WTC11 (cell line): ENCODE measurements around the gene CPT2. TPM values are rescaled to one million over a fixed set of nuclear protein-coding genes. Genes with fewer than 3 reads are reported as not detected.

Source experiments
- ATAC-seq: fragments of 200-7000 bp; cut with Tn5 transposase; 2 replicates; pipeline ENCODE4 v1.10.0; 2021; ENCODE audit warnings: mild to moderate bottlenecking, moderate library complexity
- CTCF ChIA-PET: fragments of 300-600 bp; sonication (Branson Sonifier 250); formaldehyde crosslinking; loops from one replicate; lab custom pipeline; 2021; ENCODE audit warnings: antibody characterized with exemption; lab: Charles Lee
- POLR2A ChIA-PET: fragments of 350-600 bp; sonication (Branson Sonifier 250); formaldehyde crosslinking; loops from one replicate; lab custom pipeline; 2021; ENCODE audit warnings: antibody characterized with exemption; lab: Charles Lee
- DNase-seq: peaks from one replicate; pipeline ENCODE4 v3.0.0; 2021; ENCODE audit warnings: low spot score
- H3K27ac Mint-ChIP-seq: 2 replicates; pipeline ENCODE4 v1.8.0; 2021; ENCODE audit warnings: mixed read lengths
- H3K27me3 Mint-ChIP-seq: 2 replicates; pipeline ENCODE4 v1.8.0; 2021; ENCODE audit warnings: low read depth, mild to moderate bottlenecking, moderate library complexity, mixed read lengths
- H3K36me3 Mint-ChIP-seq: 2 replicates; pipeline ENCODE4 v1.8.0; 2021; ENCODE audit warnings: mixed read lengths
- H3K4me1 Mint-ChIP-seq: 2 replicates; pipeline ENCODE4 v1.8.0; 2022; ENCODE audit warnings: mixed read lengths
- H3K4me3 Mint-ChIP-seq: 2 replicates; pipeline ENCODE4 v1.8.0; 2021; ENCODE audit warnings: mild to moderate bottlenecking, moderate library complexity, mixed read lengths
- H3K9me3 Mint-ChIP-seq: 2 replicates; pipeline ENCODE4 v1.8.0; 2021; ENCODE audit warnings: mixed read lengths
- CBFB ChIP-seq: sonication (generic); formaldehyde crosslinking; IDR thresholded peaks from 2 replicates; pipeline ENCODE4 v1.8.1; 2022; ENCODE audit warnings: mild to moderate bottlenecking, low read depth, missing genetic modification reagents
- FOXJ3 ChIP-seq: sonication (generic); formaldehyde crosslinking; IDR thresholded peaks from 2 replicates; pipeline ENCODE4 v1.9.0; 2021; ENCODE audit warnings: missing genetic modification reagents, mild to moderate bottlenecking, borderline replicate concordance
- GABPB1 ChIP-seq: sonication (generic); formaldehyde crosslinking; IDR thresholded peaks from 2 replicates; pipeline ENCODE4 v1.8.1; 2023; ENCODE audit warnings: mild to moderate bottlenecking, missing genetic modification reagents
- KAT7 ChIP-seq: sonication (generic); formaldehyde crosslinking; IDR thresholded peaks from 2 replicates; pipeline ENCODE4 v1.8.1; 2023; ENCODE audit warnings: missing genetic modification reagents, mild to moderate bottlenecking, borderline replicate concordance
- MLX ChIP-seq: sonication (generic); formaldehyde crosslinking; IDR thresholded peaks from 2 replicates; pipeline ENCODE4 v1.8.1; 2023; ENCODE audit warnings: mild to moderate bottlenecking, missing genetic modification reagents, moderate library complexity
- MYBL2 ChIP-seq: sonication (generic); formaldehyde crosslinking; IDR thresholded peaks from 2 replicates; pipeline ENCODE4 v1.8.1; 2023; ENCODE audit warnings: mild to moderate bottlenecking, moderate library complexity, missing genetic modification reagents
- NFATC4 ChIP-seq: fragments of 250-450 bp; sonication (Bioruptor Pico); IDR thresholded peaks from 2 replicates; pipeline ENCODE4 v1.9.0; 2021; ENCODE audit warnings: mild to moderate bottlenecking
- SMAD3 ChIP-seq: sonication (generic); formaldehyde crosslinking; IDR thresholded peaks from 2 replicates; pipeline ENCODE4 v1.8.0; 2022; ENCODE audit warnings: missing genetic modification reagents, mild to moderate bottlenecking, borderline replicate concordance
- SMAD4 ChIP-seq: sonication (generic); formaldehyde crosslinking; IDR thresholded peaks from 2 replicates; pipeline ENCODE4 v1.8.0; 2022; ENCODE audit warnings: mild to moderate bottlenecking, missing genetic modification reagents
- TEAD1 ChIP-seq: sonication (generic); formaldehyde crosslinking; IDR thresholded peaks from 2 replicates; pipeline ENCODE4 v1.8.0; 2022; ENCODE audit warnings: mild to moderate bottlenecking, missing genetic modification reagents
- TEAD4 ChIP-seq: sonication (generic); formaldehyde crosslinking; IDR thresholded peaks from 2 replicates; pipeline ENCODE4 v1.8.0; 2022; ENCODE audit warnings: mild to moderate bottlenecking, missing genetic modification reagents
- USF1 ChIP-seq: sonication (generic); formaldehyde crosslinking; IDR thresholded peaks from 2 replicates; pipeline ENCODE4 v1.8.0; 2022; ENCODE audit warnings: mild to moderate bottlenecking, missing genetic modification reagents
- ZNF423 ChIP-seq: fragments of 250-450 bp; sonication (Bioruptor Pico); IDR thresholded peaks from 2 replicates; pipeline ENCODE4 v2.1.2; 2022; ENCODE audit warnings: mild to moderate bottlenecking, moderate library complexity
- ZSCAN18 ChIP-seq: fragments of 250-450 bp; sonication (Bioruptor Pico); IDR thresholded peaks from 2 replicates; pipeline ENCODE4 v2.1.2; 2022; ENCODE audit warnings: mild to moderate bottlenecking, moderate library complexity
- total RNA-seq: library from RNA; stranded (reverse); gene quantifications from 3 replicates; pipeline ENCODE4 v1.2.3, GENCODE V29; 2021
- TF ChIP-seq, protein P1 (sequence below): sonication (generic); formaldehyde crosslinking; IDR thresholded peaks from 2 replicates; pipeline ENCODE4 v1.8.1; 2023; ENCODE audit warnings: mild to moderate bottlenecking, missing genetic modification reagents, moderate library complexity
- TF ChIP-seq, protein P2 (sequence below): fragments of 250-450 bp; sonication (Bioruptor Pico); IDR thresholded peaks from 2 replicates; pipeline ENCODE4 v1.9.0; 2021; ENCODE audit warnings: mild to moderate bottlenecking
- TF ChIP-seq, protein P3 (sequence below): fragments of 200-600 bp; IDR thresholded peaks from 2 replicates; pipeline ENCODE4 v1.8.0; 2022; ENCODE audit warnings: antibody characterized with exemption
- TF ChIP-seq, protein P4 (sequence below): sonication (generic); formaldehyde crosslinking; IDR thresholded peaks from 2 replicates; pipeline ENCODE4 v1.8.0; 2022; ENCODE audit warnings: mild to moderate bottlenecking, missing genetic modification reagents

Gene CPT2
- total RNA-seq, 1 experiment from 2014 or later, result 33.7 TPM

DNA sequence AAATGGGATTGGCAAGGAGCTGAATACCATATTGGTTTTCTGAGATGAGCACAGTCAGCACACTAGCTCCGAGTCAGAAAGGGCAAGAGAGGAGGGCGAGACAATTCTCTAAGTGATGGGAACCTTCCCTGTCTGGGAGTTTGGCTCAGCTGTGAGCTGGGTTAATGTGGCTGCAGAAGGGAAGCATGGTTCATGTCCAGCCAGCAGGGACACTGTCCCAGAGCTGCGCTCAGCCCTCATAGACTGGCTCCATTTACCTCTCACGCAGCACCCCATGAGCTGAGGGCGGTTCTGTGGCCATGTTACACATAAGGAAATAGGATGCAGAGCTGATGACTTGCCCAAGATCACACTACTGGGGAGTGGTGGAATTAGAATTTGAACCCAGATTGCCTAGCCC, 15.7 kb upstream of the CPT2 start:
- ChIA-PET CTCF (interaction anchor here (0.8 to 2.7 kb wide), 15 partner anchors 8 to 276 kb away, joined by 3 to 17 read pairs (median 4); no protein-coding TSS in a partner anchor), POLR2A (no interaction called here)
- Mint-ChIP-seq H3K27me3 (peaks cover 16% of the 10 kb centered on the region; the same call in 1 of the 2 replicates), H3K27ac (no peak overlapping the region), H3K9me3 (no peaks in the 10 kb centered on the region), H3K36me3 (no peaks in the 10 kb centered on the region), H3K4me3 (no peak overlapping the region), H3K4me1 (peaks cover under 1% of the 10 kb centered on the region)
- DNase-seq, result no peak
- no peak for ATAC-seq
- TF ChIP-seq ZNF423 (no peak), FOXJ3 (no peak), CBFB (no peak), SMAD3 (no peak), KAT7 (CRISPR knock-in tag) (no peak), NFATC4 (no peak), SMAD4 (no peak), MLX (CRISPR knock-in tag) (no peak), USF1 (no peak)
- TF ChIP-seq, protein P1, sequence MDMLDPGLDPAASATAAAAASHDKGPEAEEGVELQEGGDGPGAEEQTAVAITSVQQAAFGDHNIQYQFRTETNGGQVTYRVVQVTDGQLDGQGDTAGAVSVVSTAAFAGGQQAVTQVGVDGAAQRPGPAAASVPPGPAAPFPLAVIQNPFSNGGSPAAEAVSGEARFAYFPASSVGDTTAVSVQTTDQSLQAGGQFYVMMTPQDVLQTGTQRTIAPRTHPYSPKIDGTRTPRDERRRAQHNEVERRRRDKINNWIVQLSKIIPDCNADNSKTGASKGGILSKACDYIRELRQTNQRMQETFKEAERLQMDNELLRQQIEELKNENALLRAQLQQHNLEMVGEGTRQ, result no peak
- TF ChIP-seq, protein P2, sequence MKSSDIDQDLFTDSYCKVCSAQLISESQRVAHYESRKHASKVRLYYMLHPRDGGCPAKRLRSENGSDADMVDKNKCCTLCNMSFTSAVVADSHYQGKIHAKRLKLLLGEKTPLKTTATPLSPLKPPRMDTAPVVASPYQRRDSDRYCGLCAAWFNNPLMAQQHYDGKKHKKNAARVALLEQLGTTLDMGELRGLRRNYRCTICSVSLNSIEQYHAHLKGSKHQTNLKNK (CRISPR knock-in tag), result no peak

DNA sequence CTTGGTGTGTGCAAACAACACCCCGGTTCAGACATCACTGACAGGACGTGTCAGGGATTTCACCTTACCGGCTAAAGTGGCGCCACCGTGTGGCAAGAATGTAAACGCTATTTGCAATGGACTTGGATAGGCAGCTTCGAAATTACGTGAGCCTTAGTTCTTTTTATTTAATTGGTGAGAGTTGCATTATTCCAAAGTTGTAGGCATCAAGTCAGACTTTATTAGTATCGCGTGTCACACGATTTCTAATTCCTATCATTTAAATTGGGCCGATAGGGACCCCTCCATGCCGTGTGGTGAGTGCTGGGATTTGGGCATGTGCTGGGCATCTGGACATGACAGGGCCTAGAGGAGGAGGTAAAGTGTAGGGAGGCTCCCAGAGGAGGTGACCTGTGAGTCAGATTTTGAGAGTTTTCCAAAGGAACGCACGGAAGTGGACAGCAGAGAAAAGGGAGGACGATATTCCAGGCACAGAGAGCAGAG, 14.5 kb upstream of the CPT2 start:
- TF ChIP-seq, protein P3, sequence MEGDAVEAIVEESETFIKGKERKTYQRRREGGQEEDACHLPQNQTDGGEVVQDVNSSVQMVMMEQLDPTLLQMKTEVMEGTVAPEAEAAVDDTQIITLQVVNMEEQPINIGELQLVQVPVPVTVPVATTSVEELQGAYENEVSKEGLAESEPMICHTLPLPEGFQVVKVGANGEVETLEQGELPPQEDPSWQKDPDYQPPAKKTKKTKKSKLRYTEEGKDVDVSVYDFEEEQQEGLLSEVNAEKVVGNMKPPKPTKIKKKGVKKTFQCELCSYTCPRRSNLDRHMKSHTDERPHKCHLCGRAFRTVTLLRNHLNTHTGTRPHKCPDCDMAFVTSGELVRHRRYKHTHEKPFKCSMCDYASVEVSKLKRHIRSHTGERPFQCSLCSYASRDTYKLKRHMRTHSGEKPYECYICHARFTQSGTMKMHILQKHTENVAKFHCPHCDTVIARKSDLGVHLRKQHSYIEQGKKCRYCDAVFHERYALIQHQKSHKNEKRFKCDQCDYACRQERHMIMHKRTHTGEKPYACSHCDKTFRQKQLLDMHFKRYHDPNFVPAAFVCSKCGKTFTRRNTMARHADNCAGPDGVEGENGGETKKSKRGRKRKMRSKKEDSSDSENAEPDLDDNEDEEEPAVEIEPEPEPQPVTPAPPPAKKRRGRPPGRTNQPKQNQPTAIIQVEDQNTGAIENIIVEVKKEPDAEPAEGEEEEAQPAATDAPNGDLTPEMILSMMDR, result peak; percentile 93
- no peak for TF ChIP-seq ZSCAN18 (CRISPR knock-in tag)
- peak; percentile 48; the same call in 1 of the 2 replicates for TF ChIP-seq GABPB1 (CRISPR knock-in tag)
- peak; percentile 99; the same call in 1 of the 2 replicates for TF ChIP-seq TEAD1 (CRISPR knock-in tag)
- peak; percentile 96 for TF ChIP-seq TEAD4
- TF ChIP-seq, protein P4, sequence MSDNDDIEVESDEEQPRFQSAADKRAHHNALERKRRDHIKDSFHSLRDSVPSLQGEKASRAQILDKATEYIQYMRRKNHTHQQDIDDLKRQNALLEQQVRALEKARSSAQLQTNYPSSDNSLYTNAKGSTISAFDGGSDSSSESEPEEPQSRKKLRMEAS (CRISPR knock-in tag), result no peak
- no peak for TF ChIP-seq MYBL2
- H3K27ac Mint-ChIP-seq, result no peak overlapping the region
- peak; percentile 79 for ATAC-seq

More for the DNA sequence above, 14.5 kb upstream of the CPT2 start:
- peak; percentile 90 for DNase-seq
- Mint-ChIP-seq H3K36me3 (no peaks in the 10 kb centered on the region), H3K4me3 (no peak overlapping the region), H3K9me3 (no peaks in the 10 kb centered on the region), H3K4me1 (no peaks in the 10 kb centered on the region), H3K27me3 (peaks cover 16% of the 10 kb centered on the region; the same call in 1 of the 2 replicates)
- CTCF ChIA-PET, result interaction anchor here (0.6 to 2.7 kb wide), 40 partner anchors 8 to 596 kb away, joined by 3 to 17 read pairs (median 4); partner anchors contain the start of genes ECHDC2 and ZYG11A
- POLR2A ChIA-PET, result no interaction called here
